Muscle of arm (tissue), 12 donors: Measurements from ENCODE around the gene HSD17B8. TPM values are rescaled to one million over a fixed set of nuclear protein-coding genes. Genes with fewer than 3 reads are reported as not detected.

Experiments used
- DNase-seq: peaks from one replicate; pipeline ENCODE4 v3.0.0-alpha.2; 2013
- polyA plus RNA-seq, 12 donors: library from polyadenylated mRNA; unstranded; fragments of 120-200 nt; gene quantifications; one replicate each; pipeline ENCODE4 v1.2.1, GENCODE V29; 2013; ENCODE audit not compliant: insufficient read length in 12 of 12

HSD17B8 gene
- polyA plus RNA-seq, 12 donors, result 7.8 to 20.2 (median 9.8) TPM; not detected in 1

DNA sequence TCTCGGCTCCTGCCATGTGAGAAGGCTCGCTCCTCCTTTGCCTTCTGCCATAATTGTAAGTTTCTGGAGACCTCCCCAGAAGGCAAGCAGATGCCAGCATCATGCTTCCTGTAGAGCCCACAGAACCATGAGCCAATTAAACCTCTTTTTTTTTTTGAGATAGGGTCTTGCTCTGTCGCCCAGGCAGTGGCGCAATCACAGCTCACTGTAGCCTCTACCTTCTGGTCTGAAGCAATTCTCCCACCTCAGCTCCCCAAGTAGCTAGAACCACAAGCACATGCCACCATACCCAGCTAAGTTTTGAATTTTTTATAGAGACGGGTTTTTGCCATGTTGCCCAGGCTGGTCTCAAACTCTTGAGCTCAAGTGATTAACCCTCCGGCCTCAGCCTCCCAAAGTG is 32.4 kb downstream of the HSD17B8 start:
- DNase-seq, result no peak

DNA sequence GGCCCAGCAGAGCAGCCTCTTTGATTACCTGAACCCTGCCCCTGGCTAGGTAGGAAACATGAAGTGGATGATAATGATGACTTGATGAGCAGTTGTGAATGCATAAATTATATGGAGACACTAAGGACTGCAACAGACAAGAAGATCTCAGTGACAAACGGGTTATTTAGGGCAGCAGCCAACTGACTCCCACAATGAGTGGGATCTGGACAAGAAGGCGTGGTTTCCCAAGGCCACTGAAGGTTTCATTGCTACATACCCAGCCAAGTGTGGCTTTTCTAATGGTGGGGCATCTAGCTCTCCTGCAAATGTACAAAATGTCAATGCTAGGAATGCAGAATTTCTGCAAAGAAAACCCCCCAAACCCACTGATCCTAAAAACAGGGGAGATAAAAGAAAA is 33.3 kb downstream of the HSD17B8 start:
- no peak for DNase-seq

DNA sequence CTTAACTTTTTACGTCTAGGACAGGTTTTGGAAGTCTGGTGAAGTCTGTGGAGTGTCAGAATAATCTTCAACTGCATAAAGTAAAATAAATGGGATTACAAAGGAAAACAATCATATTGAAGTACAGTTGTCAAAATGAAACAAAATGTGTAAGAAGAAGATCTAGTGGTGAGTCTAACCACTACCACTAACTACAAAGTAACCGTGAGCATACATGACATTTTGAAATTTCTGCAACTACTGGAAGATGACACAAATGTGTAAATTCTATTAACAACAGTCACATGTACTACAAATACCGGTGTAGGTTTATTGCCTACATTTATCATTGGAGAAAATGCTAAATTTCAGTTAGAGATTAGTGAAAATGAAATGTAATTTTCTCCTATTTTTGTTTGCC is 37.5 kb downstream of the HSD17B8 start:
- DNase-seq, result no peak

DNA sequence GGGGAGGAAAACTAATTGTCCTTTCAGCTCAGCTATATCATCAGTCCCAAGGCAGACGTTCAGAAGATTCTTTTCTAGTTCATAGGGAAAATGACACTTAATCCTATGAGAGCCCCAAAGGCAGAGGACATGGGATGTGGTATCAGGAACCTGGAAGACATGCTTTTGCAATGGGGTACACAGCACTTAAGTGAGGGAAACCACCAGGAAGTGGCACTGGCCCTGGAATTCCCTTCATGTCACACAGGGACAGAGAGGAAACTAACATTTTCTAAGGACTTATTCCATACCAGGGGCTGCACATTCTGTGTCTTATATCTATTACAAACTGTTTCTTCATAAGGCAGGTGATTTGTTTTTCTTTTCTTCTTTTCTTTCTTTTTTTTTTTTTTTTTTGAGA is 39.0 kb downstream of the HSD17B8 start:
- DNase-seq, result no peak

DNA sequence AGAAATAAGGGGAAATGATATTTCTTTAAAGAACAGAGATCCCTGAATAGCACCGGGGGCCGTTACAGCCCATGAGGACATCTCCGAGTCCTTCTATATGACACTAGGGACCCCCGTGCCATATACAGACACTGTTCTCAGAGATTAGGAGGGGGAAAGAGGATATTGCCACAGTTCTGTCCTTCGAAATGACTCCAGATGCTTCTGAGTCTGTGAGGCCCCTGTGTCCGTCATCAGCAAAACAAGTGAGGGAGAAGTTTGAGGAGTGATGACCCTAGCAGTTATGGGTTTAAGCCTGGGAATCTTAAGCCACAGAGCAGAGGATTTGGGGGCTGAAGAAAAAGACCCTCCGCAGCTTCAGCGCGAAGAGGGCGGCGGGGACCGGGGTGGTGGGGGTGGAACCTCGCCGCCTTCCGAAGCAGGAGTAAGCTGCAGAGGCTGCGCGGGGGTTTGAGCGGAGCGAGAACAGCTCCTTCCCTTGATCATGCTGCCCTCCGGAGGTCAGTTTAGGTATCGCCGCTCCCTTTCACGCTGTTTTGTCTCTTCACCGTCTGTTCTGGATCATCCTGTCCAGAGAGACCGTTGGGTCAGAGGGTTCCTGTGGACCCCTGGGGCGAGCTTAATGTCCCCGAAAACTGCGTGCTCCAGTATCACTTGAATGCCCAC is 43.7 kb downstream of the HSD17B8 start:
- DNase-seq, result peak; percentile 94

DNA sequence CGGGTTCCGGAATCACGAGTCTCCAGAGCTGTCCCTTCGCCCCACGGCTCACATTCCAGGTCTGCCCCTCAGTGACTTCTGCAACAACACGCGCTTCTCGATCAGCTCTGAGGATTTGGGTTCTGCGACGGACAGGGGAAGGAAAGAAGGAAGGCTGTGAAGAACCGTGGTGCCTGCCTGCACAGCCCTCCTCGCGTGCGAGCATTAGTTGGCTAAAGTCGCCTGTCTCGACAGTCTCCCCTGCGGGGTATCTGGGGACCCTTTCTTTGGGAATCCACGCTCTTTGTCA is 44.1 kb downstream of the HSD17B8 start:
- DNase-seq, result no peak

DNA sequence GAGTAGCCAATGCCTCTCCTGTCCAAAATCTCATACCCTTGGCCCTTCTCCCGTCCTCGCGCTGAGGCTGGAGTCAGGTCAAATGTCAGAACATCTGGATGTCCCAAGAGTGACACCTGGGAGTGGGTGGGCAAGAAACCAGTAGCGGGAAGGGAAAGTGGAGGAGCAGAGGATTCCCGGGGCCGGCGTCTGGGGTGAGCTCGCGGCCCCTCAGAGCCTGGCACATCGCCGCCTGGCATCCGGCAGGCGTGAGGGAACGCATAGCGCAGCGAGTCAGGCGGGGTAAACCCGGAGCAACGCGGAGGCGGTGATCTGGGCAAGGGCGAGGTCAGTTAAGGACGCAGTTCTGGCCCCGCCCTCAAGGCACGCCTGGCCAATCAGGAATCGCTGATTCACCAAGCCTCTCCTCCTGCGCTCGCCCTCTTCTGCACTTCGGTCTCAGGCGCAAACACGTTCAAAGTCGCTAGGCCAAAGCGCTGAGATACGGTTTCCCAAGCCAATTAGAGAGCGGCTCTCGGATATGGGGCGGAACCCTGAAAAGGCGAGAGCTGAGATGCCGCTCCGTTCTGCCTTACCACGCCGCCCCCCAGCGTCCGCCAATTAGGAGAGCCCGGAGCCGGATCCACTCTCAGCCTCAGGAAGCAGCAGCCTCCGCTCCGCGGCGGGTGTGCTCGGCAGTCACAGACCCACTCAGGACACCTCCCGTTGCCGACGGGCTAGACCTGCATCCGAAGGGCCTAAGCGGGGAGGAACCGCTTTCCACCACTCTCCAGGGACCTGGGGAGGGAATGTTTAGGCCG is 44.7 kb downstream of the HSD17B8 start:
- DNase-seq, result peak; percentile 97

DNA sequence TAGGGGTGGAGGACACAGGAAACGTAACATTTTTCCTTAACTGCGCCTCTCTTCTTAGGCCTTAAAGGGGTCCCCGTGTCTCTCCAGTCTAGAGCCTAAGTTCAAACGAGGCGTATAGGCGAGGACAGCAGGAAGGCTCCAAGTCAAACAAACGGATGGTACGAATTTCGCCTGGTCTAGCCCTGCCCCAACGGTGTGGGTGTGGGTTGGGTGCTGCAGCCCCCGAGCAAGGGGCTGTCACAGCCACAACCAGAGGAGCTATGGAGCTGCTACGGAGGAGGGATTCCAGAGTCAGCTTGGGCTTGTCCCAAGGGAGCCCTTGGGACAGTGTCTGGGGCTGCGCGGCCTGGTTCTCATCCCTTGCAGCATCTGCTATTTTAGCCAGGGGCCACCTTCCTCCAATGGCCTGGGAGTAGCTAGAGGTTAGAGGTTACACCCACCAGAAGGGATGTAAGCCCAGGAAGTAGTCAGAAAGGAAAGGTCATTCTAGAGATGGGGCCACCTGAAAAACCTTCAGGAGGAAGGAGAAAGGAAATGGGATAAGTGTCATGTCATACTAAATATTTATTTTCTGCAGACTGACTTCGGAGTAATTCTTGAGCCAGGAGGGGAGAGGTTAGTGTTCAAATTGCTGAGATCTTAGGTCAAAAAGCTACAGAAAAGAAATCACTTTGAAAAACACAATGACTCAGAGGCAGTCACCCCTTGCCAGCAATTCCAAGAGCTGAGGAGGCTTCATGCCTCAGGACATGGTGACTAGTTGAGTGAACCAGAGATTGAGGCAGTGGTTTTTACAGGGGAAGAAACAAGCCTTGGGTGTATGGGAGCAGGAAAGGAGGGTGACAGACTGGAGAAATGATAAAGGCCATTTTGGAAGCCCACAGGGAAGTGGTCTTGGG is 45.5 kb downstream of the HSD17B8 start:
- DNase-seq, result no peak

DNA sequence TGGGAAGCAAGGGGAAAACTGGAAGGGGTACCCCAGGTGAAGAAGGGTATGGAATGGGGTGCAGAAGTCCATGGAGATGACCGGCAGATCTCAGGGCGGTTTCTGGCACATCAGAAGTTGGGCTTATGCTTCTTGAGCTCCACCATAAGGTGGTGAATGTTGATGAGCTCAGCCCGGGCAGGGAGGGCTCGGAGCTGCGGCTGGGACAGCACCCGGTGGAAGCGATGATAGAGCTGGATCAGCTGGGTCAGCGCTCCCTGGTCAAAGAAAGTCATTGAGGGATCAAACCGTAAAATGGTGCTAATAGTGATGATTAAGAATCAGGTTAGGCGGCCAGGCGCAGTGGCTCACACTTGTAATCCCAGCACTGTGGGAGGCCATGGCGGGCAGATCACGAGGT is 46.3 kb downstream of the HSD17B8 start:
- DNase-seq, result no peak

DNA sequence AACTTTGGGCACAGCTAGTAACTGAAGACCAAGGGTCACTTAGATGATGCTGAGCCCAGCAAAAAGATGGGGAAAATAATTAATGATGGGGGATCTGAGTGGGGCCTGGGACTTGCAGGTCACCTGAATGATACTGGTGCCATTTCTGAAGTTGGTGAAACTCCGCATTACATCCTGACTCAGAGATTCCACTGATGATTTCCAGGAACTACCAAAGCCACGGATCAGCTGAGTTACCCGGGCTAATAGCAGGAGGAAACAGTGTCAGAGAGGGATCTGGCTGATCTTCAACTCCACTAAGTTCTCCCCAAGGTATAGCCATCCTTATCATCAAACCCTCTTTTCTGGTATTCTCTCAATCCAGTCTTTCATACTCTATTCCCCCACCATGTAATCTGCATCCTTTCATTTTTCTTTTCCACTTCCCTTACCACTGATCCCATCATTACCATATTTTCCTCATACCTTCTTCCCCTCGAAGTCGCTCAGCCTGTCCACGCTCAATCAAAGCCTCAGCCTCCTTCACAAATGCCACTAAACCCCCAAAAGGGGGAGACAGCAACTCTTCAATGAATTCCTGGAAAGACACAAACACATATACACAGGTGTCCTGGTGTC is 47.0 kb downstream of the HSD17B8 start:
- DNase-seq, result no peak

DNA sequence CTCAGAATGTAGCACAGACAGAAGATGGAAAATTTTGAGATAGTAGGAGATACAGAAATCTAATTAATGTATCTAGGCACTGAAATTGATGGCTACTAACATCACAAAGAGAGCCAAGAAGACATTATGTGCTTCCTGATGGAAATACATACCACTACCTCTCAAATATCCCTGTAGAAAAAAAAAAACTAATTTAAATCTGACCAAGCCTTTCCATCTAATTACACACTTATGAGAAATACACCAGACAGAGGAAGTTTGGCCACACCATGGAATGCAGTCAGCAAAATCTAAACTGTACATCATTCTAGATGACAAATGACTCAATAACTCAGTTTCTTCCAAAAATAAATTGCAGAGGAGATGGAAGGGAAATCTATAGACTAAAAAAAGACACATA is 48.3 kb downstream of the HSD17B8 start:
- DNase-seq, result no peak

DNA sequence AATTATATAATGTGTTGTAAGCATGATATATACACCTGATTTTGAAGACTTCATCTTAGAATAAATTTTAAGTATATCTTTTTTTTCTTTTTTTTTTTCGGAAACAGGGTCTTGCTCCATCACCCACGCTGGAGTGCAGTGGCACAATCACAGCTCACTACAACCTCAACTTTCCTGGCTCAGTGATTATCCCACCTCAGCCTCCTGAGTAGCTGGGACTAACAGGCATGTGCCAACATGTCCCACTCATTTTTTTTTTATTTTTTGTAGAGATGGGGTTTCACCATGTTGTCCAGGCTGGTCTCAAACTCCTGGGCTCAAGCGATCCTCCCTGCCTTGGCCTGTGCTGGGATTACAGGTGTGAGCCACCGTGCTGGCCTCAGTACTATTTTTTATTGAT is 50.1 kb downstream of the HSD17B8 start:
- no peak for DNase-seq

Other genes with a start within 250 kb of the HSD17B8 start
- gene BRD2, start 236.1 kb upstream of the HSD17B8 start, polyA plus RNA-seq, result 100 to 1,000 TPM; 144 to 876 (median 162) TPM
- gene HLA-DOA, start 195.1 kb upstream of the HSD17B8 start, polyA plus RNA-seq, result 1 to 10 TPM in 6 of 12 donors, under 1 TPM in 5, not detected in 1; 0.41 to 8.0 (median 1.6) TPM
- 10 to 100 TPM in 9 of 12 donors, 1 to 10 TPM in 2, not detected in 1; 7.6 to 44.7 (median 13.9) TPM for gene HLA-DPA1, start 131.0 kb upstream of the HSD17B8 start, polyA plus RNA-seq
- gene HLA-DPB1, start 128.7 kb upstream of the HSD17B8 start, polyA plus RNA-seq, result 10 to 100 TPM in 2 of 12 donors, 1 to 10 TPM in 9, not detected in 1; 2.9 to 29.8 (median 9.0) TPM
- 100 to 1,000 TPM in 1 of 12 donors, 10 to 100 TPM in 10, not detected in 1; 32.4 to 120 (median 49.2) TPM for gene COL11A2, start 12.2 kb upstream of the HSD17B8 start, polyA plus RNA-seq
- gene RXRB, start 4.0 kb upstream of the HSD17B8 start, polyA plus RNA-seq, result 10 to 100 TPM in 11 of 12 donors, not detected in 1; 33.8 to 70.0 (median 37.7) TPM
- 100 to 1,000 TPM in 3 of 12 donors, 10 to 100 TPM in 8, not detected in 1; 62.9 to 117 (median 77.6) TPM for gene SLC39A7, start 3.8 kb upstream of the HSD17B8 start, polyA plus RNA-seq
- 10 to 100 TPM in 11 of 12 donors, not detected in 1; 25.4 to 54.2 (median 29.2) TPM for gene RING1, start 3.8 kb downstream of the HSD17B8 start, polyA plus RNA-seq
- gene VPS52, start 67.2 kb downstream of the HSD17B8 start, polyA plus RNA-seq, result 10 to 100 TPM in 11 of 12 donors, not detected in 1; 34.7 to 75.9 (median 45.1) TPM
- 1,000 to 10,000 TPM; 1,205 to 5,224 (median 4,322) TPM for gene RPS18, start 67.4 kb downstream of the HSD17B8 start, polyA plus RNA-seq
- 1 to 10 TPM in 10 of 12 donors, not detected in 2; 1.3 to 3.8 (median 2.0) TPM for gene B3GALT4, start 72.5 kb downstream of the HSD17B8 start, polyA plus RNA-seq
- 10 to 100 TPM in 11 of 12 donors, not detected in 1; 38.8 to 63.5 (median 56.3) TPM for gene WDR46, start 84.6 kb downstream of the HSD17B8 start, polyA plus RNA-seq
- 10 to 100 TPM in 11 of 12 donors, not detected in 1; 35.2 to 61.0 (median 41.7) TPM for gene PFDN6, start 84.9 kb downstream of the HSD17B8 start, polyA plus RNA-seq
- 10 to 100 TPM in 11 of 12 donors, not detected in 1; 43.6 to 81.3 (median 52.1) TPM for gene RGL2, start 94.3 kb downstream of the HSD17B8 start, polyA plus RNA-seq
- 10 to 100 TPM in 11 of 12 donors, not detected in 1; 15.5 to 50.7 (median 21.1) TPM for gene TAPBP, start 109.4 kb downstream of the HSD17B8 start, polyA plus RNA-seq
- gene ZBTB22, start 113.1 kb downstream of the HSD17B8 start, polyA plus RNA-seq, result 10 to 100 TPM in 11 of 12 donors, not detected in 1; 10.9 to 35.6 (median 14.3) TPM
- gene DAXX, start 118.3 kb downstream of the HSD17B8 start, polyA plus RNA-seq, result 10 to 100 TPM in 11 of 12 donors, not detected in 1; 26.8 to 51.2 (median 33.1) TPM
- 10 to 100 TPM in 11 of 12 donors, not detected in 1; 15.2 to 39.0 (median 23.6) TPM for gene KIFC1, start 187.2 kb downstream of the HSD17B8 start, polyA plus RNA-seq
- 10 to 100 TPM in 11 of 12 donors, not detected in 1; 31.9 to 72.5 (median 46.3) TPM for gene PHF1, start 206.4 kb downstream of the HSD17B8 start, polyA plus RNA-seq
- gene CUTA, start 213.5 kb downstream of the HSD17B8 start, polyA plus RNA-seq, result 100 to 1,000 TPM in 11 of 12 donors, not detected in 1; 106 to 145 (median 118) TPM
- gene SYNGAP1, start 215.4 kb downstream of the HSD17B8 start, polyA plus RNA-seq, result 10 to 100 TPM in 11 of 12 donors, not detected in 1; 12.1 to 41.9 (median 16.6) TPM
- gene ZBTB9, start 249.9 kb downstream of the HSD17B8 start, polyA plus RNA-seq, result 1 to 10 TPM in 11 of 12 donors, not detected in 1; 3.9 to 8.5 (median 6.6) TPM